ENCODE results near the gene DPY19L3.
"Not testable (repeated sequence)": the region's sequence is repeated elsewhere in the genome, so short reads cannot be mapped to it uniquely, and the experiment has no call there.

Gene DPY19L3

DNA sequence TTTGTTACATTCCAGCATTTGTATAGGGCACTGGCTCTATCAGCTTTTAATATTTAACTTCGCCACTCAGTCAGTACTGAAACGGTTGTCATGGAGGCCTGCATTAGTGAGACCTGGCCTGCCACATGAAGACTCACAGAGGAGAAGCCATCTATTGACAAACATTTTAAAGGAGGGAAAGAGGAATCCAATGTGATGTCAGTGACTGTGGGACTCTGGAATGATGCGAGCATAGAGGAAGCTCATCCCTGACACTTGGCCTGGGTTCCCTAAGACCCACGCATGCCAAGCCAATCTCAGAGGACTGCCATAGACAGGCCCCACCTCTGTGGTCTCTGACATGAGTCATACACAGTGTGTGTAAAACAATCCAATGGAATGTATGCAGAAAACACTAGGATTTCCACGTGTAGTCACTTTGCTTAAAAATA, 7.9 kb upstream of the DPY19L3 start:
- no peak for DNase-seq

DNA sequence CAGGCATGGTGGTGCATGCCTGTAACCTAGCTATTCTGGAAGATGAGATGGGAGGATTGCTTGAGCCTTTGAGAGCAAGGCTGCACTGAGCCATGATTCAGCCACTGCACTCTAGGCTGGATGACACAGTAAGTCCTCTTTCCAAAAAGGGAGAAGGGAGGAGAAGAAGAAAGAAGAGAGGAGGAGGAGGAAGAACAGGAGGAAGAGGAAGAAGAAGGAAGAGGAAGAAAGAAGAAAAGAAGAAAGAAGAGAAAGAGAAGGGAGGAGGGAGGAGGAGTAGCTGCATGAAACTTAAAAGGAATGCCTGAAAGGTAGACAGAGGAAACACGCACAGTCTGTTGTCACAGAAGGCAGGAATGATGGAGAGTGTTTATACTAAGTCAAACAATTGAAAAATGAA, 3.6 kb upstream of the DPY19L3 start:
- no peak for DNase-seq

DNA sequence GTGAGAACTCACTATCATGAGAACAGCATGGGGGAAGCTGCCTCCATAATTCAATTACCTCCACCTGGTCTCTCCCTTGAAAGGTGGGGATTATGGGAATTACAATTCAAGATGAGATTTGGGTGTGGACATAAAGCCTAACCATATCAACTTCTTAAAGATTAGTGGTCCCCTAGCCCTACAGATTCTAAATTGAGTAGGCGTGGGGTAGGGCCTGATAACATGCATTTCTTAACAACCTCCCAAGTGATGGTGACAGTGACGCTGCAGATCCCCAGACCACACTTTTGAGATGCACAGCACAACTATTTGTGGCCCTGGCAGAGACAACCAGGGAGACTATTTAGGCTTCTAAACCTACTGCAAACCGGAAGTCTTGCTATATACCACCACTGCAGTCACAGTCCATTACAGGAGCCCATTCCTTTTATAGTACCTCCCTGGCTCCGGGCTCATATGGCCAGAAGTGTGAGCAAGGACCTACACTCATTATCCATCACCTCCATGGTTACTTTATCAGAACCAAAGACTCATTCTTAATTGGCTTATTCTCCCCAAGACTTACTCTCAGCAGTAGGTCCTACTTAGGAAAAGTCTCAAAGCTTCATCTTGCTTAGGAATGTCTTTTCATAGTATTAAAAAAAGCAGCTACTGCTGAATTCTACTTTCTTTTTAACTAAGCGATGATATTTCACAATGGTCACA, 2.1 kb upstream of the DPY19L3 start:
- DNase-seq: no peak

DNA sequence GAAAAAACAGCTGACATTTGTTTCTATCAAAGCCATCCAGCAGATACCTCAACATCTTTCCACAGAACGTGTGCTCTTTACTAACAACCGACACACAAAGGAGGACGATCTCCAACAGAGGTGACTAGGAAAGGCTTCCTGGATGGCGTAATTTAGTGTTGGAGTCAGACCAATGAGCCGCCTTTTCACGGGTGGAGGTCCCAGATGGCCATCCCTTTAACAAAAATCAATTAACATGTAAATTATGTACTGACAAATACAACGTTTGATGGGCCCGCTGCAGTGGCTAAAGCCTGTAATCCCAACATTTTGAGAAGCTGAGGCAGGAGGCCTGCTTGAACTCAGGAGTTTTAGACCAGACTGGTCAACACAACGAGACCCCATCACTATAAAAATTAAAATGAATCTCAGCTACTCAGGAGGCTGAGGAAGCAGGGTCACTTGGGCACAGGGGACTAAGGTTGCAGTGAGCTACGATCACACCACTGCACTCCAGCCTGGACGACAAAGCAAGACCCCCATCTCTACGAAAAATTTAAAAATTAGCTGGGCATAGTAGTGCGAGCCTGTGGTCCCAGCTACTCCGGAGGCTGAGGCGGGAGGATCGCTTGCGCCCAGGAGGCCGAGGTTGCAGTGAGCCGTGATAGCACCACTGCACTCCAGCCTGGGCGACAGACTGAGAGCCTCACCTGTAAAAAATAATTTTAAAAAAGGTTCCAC, 1.2 kb upstream of the DPY19L3 start:
- DNase-seq: no peak

DNA sequence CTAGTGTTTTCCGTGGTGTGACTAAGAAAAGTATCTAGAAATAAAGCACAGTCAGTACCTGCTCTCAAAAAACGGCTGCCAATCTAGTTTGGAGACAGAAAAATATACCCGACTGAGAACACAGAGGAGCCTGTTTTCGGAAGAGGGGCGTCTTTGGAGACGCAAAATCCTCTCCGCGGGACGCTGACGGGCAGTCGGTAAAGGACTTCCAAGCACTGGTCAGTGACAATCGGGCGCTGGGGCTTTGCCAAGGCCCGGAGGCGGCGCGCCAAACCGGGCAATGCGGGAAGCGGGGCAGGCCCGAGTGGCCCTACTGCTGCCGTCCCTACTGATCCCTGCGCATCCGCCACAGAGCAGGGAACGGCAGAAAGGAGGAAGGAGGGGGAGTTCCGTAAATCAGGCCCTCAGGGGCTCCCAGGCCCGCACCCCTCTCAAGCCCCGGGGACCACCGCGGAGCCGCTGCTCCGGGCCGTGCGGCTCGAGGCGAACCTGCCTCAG, 588 bp upstream of the DPY19L3 start:
- no peak for DNase-seq

DNA sequence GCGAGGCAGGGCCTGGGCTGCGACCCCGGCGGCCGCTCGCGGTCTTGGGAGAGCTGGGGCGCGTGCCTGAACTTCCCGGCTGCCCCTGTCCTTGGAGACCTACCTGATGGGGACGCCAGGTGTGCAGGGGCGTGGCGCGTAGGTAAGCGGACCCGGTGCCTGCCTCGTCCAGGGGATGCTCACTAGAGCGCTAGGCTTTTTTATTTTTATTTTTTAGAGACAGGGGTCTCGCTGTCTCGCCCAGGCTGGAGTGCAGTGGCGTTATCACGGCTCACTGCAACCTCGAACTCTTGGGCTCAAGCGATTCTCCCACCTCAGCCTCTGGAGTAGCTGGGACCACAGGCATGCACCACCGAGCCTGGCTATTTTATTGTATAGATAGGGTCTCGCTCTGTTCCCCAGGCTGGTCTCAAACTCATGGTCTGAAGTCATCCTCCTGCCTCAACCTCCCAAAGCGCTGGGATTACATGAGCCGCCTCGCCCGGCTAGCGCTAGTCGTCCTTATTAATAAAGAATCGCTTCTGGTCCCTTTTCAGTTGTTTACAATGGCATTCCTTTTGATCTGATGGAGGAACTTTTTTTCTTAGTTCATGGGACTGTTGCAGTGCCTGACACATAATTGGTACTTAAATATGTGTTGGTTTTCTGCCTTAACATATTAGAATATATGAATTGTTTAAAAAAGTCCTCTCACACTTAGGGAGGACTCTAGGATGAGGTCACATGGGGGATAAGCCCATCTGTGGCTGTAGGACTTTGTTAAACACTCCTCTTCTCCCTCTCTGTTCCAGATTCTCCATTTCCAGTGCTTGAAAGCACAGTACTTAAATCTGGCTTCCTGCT, 812 bp downstream of the DPY19L3 start:
- DNase-seq: no peak

DNA sequence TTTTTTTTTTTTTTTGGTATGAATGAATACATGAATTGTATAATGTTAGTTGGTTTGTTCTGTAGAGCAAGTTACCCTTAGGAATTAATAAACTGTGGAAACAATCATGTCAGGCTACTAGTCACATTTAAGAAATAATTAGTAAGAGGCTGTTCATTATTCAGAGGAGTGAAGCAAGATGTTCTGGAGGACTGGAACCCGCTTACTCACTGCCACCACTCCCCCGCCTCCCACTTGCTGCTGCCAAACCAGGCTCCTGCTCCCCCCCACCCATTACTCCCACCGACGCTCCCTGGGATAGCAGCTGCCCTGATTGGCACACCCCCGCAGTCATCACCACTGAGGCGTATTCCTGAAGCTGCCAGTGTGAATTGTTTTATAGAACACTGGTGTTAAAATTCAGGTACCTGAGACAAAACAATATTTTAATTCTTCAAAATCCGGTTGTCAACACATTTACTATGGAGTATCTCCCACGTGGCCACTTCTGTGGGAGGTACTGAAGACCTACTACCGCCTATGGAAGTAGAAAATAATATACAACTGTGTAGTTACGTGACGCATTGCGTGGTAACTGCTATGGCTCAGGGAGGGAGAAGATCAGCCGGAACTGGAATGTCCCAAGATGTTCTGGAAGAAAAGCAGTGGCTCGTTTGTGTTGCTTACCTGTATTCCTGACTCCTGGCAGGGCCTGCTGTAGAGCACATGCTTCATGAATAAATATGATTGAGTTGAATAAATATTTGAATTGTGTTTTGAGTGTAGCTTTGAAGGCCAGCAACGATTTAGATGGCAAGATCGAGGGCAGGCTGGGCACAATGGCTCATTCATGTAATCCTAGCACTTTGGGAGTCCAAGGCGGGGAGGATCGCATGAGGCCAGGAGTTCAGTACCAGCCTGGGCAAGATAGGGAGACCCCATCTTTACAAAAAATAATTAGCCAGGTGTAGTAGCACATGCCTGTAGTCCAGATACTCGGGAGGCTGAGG, 1.7 kb downstream of the DPY19L3 start:
- DNase-seq: no peak

DNA sequence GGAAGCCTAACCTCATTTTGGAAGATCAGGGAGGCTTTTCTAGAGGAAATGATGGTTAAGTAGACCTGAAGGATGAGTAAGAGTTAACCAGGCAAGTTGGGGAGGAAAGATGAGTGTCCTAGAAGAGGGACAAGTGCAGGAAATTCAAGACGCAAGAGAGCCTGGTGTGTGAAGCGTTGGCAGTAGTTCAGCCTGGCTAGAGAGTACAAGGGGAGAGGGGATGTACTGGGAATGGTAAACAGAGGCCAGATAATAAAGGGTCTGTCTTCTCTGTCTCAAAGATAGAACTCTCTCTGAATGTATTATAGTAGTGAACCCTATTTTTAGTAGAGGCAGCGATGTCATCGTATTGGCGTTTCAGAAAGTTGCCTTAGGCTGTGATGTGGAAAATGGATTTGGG, 9.7 kb downstream of the DPY19L3 start:
- no peak for DNase-seq

DNA sequence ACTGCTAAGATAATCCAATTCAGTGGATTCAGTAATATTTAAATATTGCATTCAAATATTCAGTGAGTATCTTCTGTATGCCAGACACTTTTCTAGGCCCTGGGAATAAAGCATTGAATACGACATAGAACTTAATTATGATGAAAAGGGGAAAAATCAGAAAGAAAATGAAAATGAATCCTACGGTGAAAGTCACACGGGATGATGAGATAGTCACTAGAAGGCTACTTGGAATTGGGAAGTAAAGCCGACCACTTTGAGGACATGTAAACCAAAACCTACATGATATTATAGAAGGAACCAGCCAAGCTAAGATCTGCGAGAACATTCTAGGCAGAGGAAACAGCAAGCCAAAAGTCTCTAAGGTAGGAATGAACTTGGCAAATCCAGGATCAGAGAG, 10.1 kb downstream of the DPY19L3 start:
- DNase-seq: no peak

DNA sequence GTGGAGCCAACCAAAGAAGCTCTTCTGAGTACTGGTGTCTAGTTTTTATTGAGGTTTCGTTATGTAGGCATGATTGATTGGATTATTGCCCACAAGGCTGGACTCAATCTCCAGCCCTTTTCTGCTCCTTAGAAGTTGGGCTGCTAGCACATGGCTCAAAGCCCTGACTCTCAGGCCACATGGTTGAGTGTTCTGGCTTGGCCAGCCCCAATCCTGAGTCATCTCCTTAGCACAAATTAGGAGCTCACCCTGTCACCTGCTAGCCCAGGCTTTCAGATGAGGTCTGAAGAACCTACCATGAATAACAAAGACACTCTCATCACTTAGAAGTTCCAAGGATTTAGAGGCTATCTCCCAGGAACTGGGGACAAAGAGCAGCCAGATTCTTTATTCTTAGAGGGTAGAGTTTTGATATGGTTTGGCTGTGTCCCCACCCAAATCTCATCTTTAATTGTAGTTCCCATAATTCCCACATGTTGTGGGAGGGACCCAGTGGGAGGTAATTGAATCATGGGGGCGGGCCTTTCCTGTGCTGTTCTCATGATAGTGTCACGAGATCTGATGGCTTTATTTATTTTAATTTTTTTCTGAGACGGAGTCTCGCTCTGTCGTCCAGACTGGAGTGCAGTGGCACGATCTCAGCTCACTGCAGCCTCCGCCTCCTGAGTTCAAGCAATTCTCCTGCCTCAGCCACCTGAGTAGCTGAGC, 11.3 kb downstream of the DPY19L3 start:
- DNase-seq: no peak

DNA sequence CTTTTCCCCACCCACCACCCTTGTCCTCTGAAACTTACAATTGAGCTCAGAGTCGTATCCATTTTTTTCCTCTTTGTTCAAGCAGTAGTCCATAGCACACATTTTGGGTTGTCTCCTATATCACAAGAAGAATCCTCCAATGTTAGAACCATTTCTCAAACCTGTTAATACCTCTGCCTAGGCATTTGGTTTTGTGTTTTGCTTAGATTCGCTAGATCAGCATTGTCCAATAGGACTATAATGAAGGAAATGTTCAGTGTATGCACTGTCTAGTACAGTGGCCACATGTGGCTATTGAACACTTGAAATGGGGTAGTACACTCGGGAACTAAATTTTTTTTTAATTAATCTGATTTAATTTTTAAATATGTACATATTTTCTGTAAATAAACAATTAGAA, 12.6 kb downstream of the DPY19L3 start:
- DNase-seq: no peak

DNA sequence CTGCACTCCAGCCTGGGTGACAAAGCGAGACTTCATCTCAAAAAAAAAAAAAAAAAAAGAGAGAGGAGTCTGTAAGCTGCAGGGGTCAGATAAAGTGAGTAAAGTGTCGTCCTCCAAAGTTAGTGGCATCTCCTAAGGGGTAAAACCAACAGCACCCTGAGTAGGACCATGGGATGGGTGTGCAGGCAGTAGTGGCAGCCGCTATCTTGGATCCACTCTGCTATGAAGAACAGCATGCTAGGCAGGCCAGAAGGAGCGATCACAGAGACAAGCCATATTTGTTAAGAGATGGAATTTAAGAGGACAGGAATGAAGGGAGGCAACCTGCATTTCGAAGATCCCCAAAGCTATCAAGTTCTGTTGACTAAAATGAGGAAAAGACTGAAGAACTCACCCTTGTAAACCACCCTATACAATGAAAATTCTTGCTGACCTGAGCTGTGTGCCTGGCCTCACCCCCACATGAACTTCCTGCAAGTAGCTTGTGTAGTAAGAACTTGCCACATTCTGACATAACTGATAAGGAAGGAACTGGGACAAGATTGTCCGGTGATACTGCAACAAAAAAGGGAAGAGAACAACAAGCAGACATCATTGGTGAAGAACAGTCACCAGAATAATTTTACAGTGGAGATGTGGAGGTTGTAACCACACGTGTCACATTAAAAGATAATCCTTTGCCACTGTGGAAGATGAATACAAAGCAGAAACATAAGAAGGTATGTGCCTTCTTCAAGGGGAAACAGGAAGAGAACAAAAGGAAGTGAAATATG, 16.2 kb downstream of the DPY19L3 start:
- no peak for DNase-seq

DNA sequence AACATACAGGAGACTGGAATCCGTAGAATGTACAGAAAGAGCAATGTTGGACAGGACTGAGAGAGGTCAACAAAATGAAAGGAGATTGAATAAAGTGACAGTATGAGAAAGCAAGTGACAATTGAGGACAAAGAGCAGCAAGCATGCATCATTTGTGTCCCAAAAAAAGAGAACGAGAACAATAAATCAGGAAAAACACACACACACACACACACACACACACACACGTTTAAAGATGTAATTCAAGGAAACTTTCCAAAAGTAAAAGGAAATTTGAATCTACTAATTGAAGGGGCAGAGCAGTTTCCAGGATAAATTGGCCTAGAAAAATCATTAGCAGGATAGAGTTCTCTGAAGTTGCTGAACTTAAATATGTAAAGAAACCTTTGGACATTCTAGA, 16.9 kb downstream of the DPY19L3 start:
- no peak for DNase-seq

DNA sequence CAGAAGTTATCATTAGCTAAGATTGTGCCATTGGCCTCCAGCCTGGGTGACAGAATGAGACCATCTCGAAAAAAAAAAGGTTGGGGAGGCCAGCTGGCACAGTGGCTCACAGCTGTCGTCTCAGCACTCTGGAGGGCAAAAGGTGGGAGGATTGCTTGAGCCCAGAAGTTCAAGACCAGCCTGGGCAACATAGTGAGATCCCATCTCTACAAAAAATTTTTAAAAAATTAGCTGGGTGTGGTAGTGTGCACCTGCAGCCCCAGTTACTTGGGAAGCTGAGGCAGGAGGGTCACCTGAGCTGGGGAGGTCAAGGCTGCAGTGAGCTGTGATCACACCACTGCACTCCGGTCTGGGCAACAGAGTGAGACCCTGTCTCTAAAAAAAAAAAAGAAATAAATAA, 18.4 kb downstream of the DPY19L3 start:
- DNase-seq: not testable (repeated sequence)

DNA sequence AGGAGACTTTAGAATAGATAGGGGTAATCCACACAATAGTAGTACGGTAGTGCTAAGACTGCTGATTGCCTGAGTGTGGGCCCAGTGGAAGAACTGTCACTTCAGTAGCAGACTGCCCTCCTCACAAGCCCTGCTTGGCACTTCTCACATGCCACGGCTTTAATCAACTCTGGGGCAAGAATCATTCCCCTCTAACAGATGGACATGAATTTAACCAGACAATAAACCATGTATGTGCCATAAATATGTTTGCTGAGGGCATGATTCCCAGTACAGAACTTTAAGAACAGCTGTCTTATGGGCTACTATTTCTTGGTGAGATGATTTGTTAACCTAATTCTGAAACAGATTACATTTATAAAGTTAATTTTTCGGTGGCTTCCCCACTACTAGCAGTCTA, 22.0 kb downstream of the DPY19L3 start:
- no peak for DNase-seq

DNA sequence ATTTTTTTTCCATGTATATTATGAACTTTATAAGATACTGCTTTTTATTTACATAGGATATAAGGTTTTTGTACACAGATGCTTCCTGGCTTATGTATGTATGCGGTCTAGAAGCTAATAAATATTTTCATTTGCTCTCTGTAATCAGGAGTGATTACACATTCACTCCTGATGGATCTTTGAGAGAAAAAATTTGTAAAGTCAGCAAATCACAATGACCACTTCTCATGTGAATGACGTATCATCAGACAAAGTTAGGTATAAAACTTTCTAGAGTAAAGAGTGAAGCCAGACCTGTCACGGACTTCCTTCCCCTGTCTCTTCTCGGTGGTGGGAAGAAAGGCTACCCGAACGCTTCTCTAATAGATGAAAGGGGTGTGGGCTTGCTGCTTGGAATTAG, 31.1 kb downstream of the DPY19L3 start:
- DNase-seq: no peak

DNA sequence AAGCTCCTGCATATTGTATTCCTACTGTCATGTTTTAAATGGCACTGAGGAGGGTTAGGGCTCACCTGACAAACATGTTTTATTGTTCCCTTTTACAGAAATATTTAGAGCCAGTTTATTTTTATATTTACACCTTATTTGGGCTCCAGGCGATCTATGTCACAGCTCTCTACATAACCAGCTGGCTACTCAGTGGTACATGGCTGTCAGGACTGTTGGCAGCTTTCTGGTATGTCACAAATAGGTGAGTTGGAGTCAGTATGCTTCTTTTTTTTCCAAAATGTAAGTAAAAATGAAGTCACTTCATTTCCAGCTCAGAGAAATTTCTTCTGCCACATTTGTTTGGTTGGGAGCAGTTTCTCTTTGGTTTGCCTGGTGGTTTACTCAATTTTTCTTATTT, 31.5 kb downstream of the DPY19L3 start:
- no peak for DNase-seq

DNA sequence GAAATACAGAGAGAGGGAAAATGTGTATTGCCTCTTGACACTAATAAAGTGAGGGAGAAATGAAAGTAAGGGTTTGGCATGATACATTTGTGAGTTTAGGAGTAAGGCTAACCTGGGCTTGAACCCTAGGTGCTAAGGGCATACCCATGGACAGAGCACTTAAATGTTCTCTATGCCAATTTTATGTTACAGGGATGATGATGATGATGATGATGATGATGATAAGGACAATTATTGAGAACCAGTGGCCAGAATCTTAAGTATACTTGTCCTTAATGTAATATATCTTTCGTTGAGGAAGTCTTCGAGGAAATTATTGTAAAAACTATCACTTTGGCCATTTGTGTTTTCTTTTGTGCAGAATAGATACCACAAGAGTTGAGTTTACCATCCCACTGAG, 33.2 kb downstream of the DPY19L3 start:
- DNase-seq: no peak

DNA sequence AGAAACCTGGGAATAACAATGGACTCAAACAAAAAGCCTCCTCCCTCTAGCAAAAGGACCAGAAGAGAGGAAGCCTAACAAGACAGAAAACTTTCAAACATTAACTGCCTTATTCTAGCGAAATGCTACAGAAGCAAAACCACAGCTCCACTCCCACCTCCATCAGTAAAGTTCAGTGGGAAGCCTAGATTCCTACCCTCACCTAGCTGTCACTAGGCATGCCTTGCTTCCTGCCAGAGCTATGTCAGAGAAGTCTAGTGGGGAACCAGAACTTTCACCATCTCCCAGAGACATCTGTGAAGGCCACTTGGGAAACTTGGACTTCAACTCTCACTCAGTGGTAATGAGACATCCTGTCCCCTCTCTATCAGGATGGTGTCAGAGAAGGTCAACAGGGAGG, 37.1 kb downstream of the DPY19L3 start:
- DNase-seq: no peak

DNA sequence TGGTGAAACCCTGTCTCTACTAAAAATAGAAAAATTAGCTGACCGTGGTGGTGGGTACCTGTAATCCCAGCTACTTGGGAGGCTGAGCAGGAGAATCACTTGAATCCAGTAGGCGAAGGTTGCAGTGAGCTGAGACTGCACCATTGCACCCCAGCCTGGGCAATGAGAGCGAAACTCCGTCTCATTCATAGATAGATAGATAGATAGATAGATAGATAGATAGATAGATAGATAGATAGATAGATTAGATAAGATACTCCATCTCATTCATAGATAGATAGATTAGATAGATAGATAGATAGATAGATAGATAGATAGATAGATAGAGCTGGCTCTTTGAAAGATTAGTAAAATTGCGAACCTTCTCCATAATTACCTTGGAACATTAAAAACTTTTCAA, 42.0 kb downstream of the DPY19L3 start:
- DNase-seq: not testable (repeated sequence)

DNA sequence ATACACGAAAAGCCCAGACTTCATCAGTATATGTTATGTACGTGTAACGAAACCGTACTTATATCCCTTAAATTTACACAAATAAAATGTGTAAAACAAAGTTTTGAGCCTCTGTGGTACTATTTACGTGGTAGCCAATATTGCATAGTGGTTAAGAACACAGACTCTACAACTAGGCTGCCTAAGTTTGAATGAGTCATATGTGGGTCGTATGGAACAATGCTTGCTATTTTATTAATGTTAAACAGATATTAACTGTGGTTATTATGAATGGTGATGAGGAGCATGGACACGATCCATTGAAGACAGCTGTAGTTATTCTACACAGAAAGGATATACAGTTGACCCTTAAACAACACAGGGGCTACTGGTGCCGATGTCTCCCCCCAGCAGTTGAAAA, 42.5 kb downstream of the DPY19L3 start:
- no peak for DNase-seq
